GM18519 (cell line): ENCODE data around the gene FAU.
"Not testable (repeated sequence)": the region's sequence is repeated elsewhere in the genome, so short reads cannot be mapped to it uniquely, and the experiment has no call there.

ENCODE experiments used
- ATAC-seq: cut with Tn5 transposase; IDR thresholded peaks from one replicate; pipeline ENCODE4 v1.9.1; 2021; ENCODE audit warnings: mild to moderate bottlenecking, moderate library complexity; ENCODE audit not compliant: unreplicated experiment, low FRiP score

FAU gene

GRCh38 chr11:65121865-65122696 is at the start of gene FAU, which contains the start of gene MRPL49:
FAU (minus strand) TSS chr11:65122134; CDS start chr11:65121813, 321 bp downstream.
MRPL49 (plus strand) TSS chr11:65122321; CDS start chr11:65122347, 26 bp downstream.
- peak; percentile 52 for ATAC-seq

- no peak for ATAC-seq
Observed at GRCh38 chr11:65170058-65170534, 48.2 kb upstream of the FAU start, which contains the start of gene SPDYC. SPDYC (plus strand) TSS chr11:65170233; CDS start chr11:65171358, 1,125 bp downstream.

- no peak for ATAC-seq
Observed at GRCh38 chr11:65169164-65169641, 47.3 kb upstream of the FAU start.

GRCh38 chr11:65167656-65168055 is 45.7 kb upstream of the FAU start:
- ATAC-seq: no peak

- no peak for ATAC-seq
Observed at GRCh38 chr11:65166893-65167292, 45.0 kb upstream of the FAU start.

GRCh38 chr11:65165410-65166317 is 43.7 kb upstream of the FAU start:
- ATAC-seq: no peak

DNA sequence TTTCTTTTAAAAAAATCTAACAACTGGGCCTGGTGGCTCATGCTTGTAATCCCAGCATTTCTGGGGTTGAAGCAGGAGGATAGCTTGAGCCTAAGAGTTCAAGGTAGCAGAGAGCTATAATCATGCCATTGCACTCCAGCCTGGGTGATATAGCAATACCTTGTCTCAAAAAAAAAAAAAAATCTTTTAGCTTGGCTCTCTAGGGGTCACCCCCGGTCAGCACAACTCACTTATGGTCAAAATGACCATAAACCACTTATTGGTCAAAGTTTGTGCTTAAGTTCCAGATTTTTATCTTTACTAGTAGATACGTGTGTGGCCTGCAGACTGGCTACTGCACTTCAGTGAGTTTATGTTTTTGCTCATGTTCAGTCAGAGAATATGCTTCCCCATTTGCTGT is 41.8 kb upstream of the FAU start:
- no peak for ATAC-seq

- no peak for ATAC-seq
Observed at GRCh38 chr11:65160643-65161042, 38.7 kb upstream of the FAU start.

GRCh38 chr11:65159012-65159411 is 37.1 kb upstream of the FAU start:
- no peak for ATAC-seq

- no peak for ATAC-seq
Observed at GRCh38 chr11:65157336-65157735, 35.4 kb upstream of the FAU start.

GRCh38 chr11:65156926-65157325 is 35.0 kb upstream of the FAU start:
- no peak for ATAC-seq

GRCh38 chr11:65156256-65156655 is 34.3 kb upstream of the FAU start:
- no peak for ATAC-seq

DNA sequence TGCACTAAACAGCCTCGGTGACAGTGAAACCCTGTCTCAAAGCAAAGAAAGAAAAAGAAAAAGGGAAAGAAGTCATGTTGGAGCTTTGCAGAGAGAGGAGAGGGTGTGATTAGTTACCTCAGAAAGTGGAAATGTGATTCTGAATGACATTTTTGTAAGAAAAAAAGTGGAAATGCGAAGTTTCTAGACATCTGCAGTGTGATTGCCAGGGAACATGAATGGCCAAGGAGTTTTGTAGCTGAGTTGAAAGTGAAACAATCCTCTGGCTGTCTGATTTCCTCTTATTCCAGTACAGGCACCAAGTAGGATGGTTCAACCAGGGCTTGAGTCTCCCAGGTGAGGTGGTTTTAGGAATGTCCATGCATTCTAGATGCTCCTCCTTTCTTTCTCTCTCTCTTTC is 30.2 kb upstream of the FAU start:
- no peak for ATAC-seq

GRCh38 chr11:65151331-65151899 is 29.5 kb upstream of the FAU start:
- no peak for ATAC-seq

DNA sequence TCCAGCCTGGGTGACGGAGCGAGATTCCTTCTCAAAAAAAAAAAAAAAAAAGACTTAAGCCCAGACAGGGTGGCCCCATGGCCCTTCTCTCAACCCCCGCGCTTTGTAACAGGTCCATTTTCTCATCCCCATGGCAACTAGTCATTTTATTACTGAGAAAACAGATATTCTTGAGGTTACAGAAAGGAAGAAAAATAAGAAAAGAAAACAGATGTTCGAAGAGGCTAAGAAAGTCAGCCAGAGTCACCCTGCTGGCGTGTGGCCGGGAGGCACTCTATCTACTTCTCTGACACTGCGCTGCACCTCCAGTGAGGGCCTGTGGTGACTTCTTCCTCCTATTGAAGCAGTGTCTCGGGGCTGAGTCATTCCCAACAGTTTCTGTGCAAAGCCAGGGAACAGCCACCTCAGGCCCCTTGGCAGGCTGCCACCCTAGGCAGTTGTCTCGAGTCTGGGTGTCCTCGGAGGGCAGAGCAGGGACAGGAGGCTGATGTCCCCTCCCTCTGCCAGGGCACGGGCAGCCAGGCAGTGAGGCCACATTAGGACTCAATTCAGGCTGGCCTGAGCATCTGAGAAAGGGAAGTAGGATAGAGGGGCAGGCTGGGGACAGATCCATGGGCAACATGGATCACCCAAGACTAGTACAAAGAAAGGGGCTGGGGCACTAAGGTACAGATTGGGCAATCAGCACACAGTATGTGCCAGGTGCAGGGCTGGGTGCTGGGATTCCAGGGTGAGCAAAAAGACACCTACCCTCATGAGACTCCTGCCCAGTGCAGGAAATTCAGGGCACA is 28.8 kb upstream of the FAU start:
- no peak for ATAC-seq

DNA sequence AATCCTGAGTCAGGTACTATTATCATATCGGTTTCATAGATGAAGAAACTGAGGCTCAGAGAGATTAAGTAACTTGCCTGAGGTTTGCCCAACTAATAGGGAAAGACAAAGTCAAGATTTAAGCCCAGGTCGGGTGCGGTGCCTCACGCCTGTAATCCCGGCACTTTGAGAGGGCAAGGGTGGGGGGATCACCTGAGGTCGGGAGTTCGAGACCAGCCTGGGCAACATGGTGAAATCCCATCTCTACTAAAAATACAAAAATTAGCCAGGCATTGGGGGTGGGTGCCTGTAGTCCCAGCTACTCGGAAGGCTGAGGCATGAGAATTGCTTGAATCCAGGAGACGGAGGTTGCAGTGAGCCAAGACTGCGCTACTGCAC is 28.2 kb upstream of the FAU start:
- ATAC-seq: not testable (repeated sequence)

DNA sequence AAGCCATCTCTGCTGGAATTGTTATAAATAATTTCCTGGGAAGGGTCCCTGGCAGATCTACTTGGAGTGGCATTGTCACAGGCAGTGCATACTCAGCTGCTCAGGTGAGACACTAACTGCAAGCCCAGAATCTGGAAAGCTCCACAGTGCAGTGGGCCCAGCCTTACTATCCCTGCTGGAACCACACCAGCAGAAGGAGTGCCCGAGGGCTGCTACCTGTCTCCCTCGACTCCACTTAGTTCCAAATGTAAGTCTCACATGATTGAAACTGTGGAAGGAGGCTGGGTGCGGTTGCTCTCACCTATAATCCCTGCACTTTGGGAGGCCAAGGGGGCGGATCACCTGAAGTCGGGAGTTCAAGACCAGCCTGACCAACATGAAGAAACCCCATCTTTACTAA is 26.7 kb upstream of the FAU start:
- ATAC-seq: no peak

DNA sequence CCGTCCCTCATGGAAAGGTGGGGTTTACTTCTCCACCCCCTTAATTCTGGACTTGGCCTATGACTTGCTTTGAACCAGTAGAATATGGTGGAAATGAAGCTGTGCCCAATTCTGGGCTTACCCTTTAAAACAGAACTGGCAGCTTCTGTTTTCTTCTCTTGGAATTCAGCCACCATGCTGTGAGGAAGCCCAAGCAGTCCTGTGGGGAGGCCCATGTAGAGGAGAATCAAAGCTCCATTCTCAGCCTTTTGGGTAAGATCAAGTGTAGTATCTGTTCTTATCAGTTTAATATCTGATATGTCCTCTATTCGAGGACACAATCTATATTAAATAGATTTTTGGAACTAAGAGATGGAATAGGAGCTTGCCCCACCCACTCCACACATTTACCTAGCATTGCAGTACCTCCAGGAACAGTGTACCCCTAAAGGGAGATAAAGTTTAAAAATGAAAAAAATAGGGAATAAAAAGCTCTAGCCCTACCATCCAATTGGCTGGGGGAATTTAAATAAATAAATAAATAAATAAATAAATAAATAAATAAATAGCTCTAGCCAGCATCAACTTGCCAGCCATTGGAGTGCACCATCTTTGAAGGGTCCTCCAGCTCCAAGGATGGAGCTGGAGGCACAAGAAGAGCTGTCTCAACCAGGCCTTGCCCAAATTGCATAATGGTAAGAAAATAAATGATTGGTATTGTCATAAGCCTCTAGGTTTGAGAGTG is 25.6 kb upstream of the FAU start:
- ATAC-seq: no peak

GRCh38 chr11:65141896-65142494 is 20.1 kb upstream of the FAU start:
- no peak for ATAC-seq
